ENCODE measurements around the gene C1orf174. TPM values are rescaled to one million over a fixed set of nuclear protein-coding genes. Genes with fewer than 3 reads are reported as not detected.

C1orf174 gene
- total RNA-seq (2014; rRNA removed; shearing (Covaris generic); ENCODE audit: low replicate concordance), result 53.9 and 76.4 TPM in 2 replicates

DNA sequence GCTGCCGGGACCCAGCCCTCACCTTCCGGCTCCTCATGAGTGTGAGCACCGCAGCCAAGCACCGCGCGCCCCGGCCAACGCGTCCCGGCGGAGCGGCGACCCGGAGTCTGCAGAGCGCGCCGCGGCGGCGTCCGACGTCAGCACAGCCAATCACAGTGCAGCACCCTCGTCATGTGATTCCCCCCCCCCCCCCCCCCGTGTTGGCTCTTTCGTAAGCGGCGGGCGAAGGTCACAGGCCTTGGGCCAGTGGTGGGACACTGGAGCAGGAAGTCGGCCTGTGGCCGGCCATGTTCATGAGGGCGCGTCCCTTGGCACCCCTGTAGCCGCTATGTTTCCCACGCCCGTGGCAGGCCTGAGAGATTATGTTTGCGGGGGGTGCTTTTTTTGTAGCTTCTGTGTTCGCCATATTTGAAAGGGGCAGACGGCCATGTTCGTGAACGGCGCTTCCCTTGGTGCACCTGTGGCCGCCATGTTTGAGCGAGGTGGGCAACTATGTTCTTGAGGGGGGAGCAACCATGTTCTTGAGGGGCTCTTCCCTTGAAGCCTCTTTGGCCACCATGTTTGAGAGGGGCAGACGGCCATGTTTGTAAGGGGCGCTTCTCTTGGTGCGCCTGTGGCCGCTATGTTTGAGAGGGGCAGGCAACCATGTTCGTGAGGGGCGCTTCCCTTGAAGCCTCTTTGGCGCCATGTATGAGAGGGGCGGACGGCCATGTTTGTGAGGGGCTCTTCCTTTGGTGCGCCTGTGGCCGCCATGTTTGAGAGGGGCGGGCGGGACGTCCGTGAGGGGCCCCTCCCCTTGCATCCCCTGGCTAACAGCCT, at the start of gene C1orf174:
Gene C1orf174 (minus strand): TSS at position 123 of the 819 bp plus-strand sequence. CDS start 86 bp downstream, at position 37.
- in situ Hi-C loops (cut with HindIII; ENCODE audit: low pct_unique_long_range_greater_than_20kb, low sequenced_read_pairs), result no loop called here
- peak; percentile 98 for DNase-seq (ENCODE audit: low read depth)

DNA sequence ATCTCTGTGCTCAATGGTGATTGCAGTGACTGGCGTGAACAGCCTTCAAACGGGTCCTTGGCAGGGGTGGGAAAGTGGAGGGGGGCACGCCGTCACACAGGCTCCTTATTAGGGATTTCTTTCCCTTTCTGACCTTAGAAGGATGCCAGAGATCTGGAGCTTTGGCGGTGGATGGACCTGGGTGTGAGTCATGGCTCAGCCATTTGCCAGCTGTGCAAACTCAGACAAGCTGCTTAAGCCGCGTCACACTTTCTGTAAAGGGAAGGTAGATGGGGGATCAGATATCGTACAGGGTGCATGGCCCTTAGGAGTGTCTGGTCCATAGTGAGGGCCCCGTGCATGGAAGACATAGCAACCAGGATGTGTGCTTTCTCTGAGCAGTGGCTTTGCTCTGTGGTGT, 48.3 kb upstream of the C1orf174 start:
- in situ Hi-C loops (cut with HindIII; ENCODE audit: low pct_unique_long_range_greater_than_20kb, low sequenced_read_pairs), result no loop called here
- no peak for DNase-seq (ENCODE audit: low read depth)

DNA sequence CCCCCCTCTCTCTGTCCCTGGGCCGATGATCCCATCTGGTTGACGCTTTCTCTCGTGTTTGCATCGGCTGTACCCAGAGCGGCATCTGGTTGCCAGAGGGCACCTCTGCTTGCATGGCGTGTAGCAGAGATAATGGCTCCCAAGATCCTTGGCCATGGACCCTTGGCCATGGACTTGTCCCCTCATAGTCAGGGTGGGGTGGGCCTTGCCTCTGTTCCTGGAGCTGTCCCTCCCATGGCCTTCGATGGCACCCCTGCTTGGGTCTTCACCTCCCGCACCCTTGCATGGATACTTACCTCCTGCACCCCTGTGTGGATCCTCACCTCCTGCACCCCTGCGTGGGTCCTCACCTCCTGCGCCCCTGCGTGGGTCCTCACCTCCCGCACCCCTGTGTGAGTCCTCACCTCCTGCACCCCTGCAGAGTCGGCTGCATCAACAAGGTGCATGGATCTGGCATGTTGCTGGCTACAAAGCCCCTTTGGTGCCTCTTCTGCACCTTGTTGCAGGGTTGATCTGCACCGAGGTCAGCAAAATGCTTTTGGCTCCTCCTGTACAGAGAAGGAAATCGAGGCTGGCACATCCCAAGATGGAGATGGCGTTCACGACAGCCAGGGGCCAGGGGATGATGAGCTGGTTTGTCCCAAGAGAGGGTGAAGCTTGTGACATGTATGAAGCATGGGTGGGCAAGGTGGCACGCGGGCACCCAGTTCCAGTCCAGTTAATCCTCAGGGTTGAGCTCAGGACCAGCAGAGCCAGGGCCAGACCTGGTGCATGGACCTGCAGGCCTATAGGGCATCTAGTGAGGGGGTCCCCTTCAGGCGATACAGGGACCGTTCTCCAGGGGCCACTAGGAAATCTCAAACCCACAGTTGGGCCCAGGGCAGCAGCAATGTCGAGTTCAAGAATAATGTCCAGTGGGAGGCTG, 46.1 kb upstream of the C1orf174 start:
- in situ Hi-C loops (cut with HindIII; ENCODE audit: low pct_unique_long_range_greater_than_20kb, low sequenced_read_pairs), result no loop called here
- DNase-seq (ENCODE audit: low read depth), result no peak

GRCh38 chr1:3945222-3945621, 45.1 kb upstream of the C1orf174 start:
- in situ Hi-C loops (cut with HindIII; ENCODE audit: low pct_unique_long_range_greater_than_20kb, low sequenced_read_pairs), result no loop called here
- no peak for DNase-seq (ENCODE audit: low read depth)

DNA sequence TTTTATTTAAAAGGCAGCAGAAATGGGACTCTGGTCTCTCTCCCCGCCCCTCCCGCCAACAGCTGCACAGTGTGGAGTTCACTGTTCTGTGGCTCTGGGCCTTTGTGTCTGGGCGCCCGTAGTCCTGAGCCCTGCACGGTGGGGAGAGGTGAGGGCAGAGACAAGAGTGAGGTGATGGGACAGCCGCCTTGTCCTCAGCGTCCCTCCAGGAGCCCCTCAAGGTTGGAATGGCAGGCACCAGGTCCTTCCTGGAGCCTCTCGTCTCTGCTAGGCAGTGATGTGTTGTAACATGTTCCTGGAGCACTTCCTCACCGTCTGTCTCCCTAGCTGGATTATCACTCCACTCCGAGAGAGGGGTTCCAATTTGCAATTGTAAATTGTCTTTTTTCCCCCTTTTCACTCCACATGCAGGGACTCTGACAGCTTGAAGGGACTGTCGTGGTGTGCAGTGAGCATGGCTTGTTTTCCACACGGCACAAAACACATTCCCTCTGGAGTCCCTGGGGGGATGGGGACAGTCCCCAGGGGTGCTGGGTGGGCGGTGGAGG, 44.6 kb upstream of the C1orf174 start:
- DNase-seq (ENCODE audit: low read depth), result no peak
- in situ Hi-C loops (cut with HindIII; ENCODE audit: low pct_unique_long_range_greater_than_20kb, low sequenced_read_pairs), result no loop called here

DNA sequence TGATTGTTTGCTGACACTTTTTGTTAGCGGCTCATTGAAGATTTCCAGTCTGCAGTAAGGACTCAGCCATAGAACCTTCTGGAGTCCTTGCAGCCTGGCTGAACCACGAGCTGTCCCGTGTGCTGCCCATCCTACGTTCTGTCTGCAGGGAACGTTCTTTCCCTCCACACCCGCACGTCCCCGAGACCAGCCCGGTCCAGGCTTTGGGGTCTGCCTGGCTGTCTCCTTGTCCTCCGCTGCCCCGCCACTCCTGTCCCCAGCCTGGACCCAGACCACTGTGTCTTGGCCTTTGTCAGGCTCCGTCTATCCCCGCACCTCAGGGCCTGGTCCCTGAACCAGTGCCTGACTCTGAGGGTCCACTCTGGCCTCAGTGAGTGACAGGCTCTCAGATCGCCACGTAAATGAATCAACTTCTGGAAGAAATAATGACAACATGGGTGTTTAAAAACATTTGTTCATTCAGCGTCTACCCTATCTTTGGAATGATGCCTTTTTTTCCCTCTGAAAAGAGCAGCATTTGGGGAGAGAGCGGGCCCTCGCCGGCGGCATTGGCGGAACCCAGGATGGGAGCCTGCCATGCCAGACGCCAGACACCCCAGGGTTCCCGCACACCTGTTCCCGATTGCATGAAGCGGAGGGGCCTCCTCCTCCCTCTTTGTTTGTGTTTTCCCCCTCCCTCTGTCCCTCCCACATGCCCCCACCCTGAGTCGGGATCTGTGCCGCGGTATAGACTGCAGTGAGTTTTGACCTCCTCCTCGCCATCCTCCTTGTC, 43.9 kb upstream of the C1orf174 start:
- DNase-seq (ENCODE audit: low read depth), result no peak
- in situ Hi-C loops (cut with HindIII; ENCODE audit: low pct_unique_long_range_greater_than_20kb, low sequenced_read_pairs), result no loop called here

- no peak for DNase-seq (ENCODE audit: low read depth)
- in situ Hi-C loops (cut with HindIII; ENCODE audit: low pct_unique_long_range_greater_than_20kb, low sequenced_read_pairs), result no loop called here
These were observed 43.0 kb upstream of the C1orf174 start for GRCh38 chr1:3943123-3943431.

- in situ Hi-C loops (cut with HindIII; ENCODE audit: low pct_unique_long_range_greater_than_20kb, low sequenced_read_pairs), result no loop called here
These were observed 42.5 kb upstream of the C1orf174 start for GRCh38 chr1:3942416-3943122.

DNA sequence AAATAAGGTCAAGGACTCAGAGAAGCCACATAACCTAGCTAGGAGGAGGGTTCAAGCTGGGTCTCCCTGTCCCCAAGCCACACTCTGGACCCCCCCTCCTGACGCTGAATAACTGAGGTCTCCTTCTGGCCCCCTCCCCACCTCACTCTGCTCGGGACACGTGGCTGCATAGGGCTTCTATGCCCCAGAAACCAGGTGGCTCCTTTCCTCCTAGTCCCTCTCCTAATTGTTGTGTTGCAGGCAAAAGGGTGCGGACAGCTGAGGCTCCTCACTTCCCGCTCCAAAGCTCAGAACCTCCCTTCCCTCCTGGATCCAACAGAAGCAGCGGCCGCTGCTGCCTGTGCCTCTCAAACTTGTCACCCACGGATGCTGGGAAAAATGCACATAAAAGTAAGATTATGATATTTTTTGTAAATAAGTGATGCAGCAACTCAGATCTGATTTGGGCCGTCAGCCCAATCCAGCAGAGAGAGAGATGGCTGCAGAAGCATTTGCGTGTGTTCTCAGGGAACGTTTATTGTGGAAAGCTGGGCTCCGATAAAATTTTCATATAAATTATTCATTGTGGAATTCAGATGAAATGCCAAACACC, 40.8 kb upstream of the C1orf174 start:
- no peak for DNase-seq (ENCODE audit: low read depth)
- in situ Hi-C loops (cut with HindIII; ENCODE audit: low pct_unique_long_range_greater_than_20kb, low sequenced_read_pairs), result no loop called here

More at GRCh38 chr1:3942416-3943122, 42.5 kb upstream of the C1orf174 start:
- no peak for DNase-seq (ENCODE audit: low read depth)

DNA sequence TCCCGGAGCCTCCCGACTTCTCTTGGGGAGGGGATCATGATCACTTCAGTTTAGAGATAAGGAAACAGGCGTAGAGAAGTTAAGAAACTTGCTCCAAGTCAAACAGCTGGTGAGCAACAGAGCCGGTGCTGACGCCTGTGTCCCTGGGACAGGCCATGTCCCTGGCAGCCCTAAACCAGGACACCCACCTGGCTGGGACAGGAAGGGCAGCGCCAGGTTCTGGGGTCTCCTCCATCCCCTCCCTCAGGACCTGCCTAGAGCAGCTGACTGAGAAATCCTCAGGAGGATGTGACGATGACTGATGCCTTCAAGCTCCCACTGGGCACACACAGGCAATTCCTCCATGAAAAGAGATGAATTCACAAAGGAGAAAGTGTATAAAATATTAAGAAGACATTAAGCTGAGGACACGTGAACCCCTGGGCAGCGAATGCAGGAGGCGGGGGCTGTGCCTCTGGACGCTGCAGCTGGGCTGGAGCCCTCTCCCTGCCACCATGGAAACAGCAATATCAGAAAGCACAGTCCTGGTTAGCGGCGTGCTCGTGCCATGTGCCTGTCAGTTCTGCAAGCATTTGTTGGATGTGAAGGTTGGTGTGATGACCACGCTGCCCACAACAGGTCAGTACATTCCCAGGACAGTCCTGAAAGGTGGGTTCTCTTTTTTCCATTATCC, 40.1 kb upstream of the C1orf174 start:
- no peak for DNase-seq (ENCODE audit: low read depth)
- in situ Hi-C loops (cut with HindIII; ENCODE audit: low pct_unique_long_range_greater_than_20kb, low sequenced_read_pairs), result no loop called here

GRCh38 chr1:3939242-3940080, 39.4 kb upstream of the C1orf174 start:
- no peak for DNase-seq (ENCODE audit: low read depth)
- in situ Hi-C loops (cut with HindIII; ENCODE audit: low pct_unique_long_range_greater_than_20kb, low sequenced_read_pairs), result no loop called here

DNA sequence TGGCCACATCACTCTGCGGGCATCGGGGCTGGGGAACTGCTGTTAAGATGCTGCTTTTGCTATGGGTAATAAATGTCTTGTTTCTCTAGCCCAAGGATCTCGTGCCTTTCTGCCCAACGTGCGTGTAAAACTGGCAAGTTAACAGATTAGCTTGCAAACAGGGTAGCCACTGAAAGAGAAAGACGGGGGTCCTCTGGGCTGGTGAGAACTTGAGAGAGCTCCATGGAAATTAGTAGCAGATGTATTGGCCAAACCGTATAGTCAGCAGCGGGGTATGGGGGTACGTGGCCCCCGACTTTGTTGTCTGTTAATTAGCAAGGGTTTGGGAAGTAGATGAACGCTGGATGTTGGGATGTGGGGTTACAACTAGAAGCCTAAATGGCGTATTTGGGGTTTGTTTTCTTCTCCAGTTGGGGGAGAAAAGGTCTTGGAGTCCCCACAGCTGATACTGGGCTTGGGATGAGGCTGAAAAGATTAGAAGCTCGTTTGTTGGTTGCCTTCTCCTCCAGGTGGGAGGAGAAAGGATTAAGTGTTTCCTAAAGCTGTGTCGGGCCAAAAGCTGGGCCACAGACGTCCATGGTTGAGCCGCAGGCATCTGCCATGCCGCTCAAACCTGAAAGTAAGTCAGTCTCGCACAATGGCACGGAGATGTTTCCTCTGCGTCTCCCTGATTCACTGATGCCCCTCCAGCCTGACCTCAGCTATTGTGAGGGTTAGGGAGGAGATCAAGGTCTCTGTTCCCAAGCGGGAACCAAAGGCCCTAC, 32.3 kb upstream of the C1orf174 start:
- in situ Hi-C loops (cut with HindIII; ENCODE audit: low pct_unique_long_range_greater_than_20kb, low sequenced_read_pairs), result no loop called here
- DNase-seq (ENCODE audit: low read depth), result no peak

DNA sequence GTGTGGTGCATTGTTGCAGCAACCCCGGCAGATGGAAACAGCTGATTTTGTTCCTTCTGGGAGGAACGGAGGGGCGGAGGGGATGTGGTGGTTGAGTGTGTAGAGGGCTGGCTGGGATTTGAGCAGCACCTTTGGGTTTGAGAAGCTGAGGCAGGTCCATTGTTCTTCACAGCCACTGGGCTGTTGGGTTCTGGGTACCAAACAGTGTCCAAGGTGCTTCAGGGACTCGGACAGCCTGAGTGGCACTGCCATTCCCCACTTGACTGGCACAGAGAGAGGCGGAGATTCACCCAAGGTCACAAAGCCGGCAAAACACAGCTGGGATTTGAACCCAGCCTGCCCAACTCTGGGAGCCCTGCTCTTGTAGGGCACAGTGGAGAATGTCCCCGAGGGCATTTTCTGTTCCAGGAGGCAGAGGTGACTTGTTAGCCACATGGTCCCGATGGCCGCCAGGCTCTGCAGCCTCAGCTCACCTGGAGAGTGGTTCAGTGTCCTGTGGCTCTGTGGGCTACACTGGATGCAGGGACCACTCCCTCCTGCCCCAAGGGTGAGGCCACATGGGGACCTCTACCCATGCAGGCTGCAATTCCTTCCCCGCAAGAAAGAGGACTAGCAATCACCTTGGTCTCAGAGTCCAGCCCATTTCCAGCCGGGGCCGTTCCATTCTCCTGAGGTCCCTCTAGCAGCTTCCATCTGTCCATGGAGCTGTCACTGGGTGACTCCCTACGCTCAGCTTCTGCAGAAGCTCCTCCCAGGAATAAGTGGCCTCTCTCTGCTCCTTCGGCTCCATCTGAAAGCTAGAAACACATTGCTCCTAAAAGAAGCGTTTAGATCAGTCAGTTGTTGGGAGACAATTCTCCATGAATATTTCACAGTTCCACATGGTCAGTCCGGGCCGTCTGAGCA, 31.2 kb upstream of the C1orf174 start:
- in situ Hi-C loops (cut with HindIII; ENCODE audit: low pct_unique_long_range_greater_than_20kb, low sequenced_read_pairs), result no loop called here
- no peak for DNase-seq (ENCODE audit: low read depth)

DNA sequence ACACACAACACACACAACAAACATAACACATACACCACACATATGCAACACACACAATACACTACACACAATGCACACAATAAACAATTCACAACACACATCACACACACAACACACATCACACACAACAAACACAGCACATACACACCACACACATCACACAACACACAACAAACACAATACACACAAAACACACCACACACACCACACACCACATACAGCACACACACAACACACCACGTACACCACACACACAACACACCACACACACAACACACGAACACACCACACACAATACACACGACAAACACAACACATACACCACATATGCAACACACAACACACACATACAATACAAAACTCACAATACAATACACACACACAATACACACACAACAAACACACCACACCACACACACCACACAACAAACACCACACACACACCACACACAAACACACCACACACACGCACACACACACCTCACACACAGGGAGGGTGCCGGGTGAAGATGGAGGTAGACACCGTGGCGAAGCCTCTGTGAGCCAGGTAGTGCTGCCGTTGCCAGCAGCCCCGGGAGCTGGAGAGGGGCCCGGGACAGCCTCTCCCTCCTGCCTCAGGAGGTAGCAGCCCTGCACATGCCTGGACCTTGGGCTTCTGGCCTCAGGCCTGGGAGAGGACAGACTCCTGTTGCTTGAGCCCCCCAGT, 30.4 kb upstream of the C1orf174 start:
- DNase-seq (ENCODE audit: low read depth), result no peak
- in situ Hi-C loops (cut with HindIII; ENCODE audit: low pct_unique_long_range_greater_than_20kb, low sequenced_read_pairs), result no loop called here

Data from Caki2 (cell line).